Measurements from ENCODE around the gene CEP70.

DNA sequence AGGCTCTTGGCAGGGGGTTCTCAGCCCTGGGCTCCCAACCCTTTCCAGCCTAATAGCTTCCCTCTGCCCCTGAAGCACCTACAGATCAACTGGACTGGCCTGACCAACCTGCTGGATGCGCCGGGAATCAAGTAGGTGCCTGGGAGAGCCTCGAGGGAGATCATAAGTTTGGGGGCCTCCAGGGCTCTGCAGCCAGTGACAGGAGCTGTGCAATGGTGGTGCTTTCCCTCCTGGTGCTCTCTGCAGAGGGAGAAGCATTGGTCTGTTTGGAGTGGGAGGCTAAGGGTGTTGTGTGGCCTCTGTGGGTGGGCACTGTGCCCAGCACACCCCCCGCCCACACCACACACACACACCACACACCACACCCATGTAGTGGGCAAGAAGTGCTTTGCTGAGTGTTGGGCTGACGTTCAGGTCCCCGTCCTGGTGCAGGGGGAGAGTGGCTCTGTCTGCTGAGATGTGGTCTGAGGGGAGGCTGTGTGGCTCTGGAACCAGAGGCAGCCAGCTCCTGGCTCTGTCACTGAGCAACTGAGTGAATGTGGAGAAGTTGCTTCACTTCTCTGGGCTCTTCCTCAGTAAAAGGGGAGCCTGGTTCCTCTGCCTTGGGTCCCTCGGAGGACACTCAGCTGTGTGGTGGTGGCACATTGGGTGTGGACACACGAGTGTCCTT is 133.4 kb downstream of the CEP70 start:
- TF ChIP-seq, protein P1, sequence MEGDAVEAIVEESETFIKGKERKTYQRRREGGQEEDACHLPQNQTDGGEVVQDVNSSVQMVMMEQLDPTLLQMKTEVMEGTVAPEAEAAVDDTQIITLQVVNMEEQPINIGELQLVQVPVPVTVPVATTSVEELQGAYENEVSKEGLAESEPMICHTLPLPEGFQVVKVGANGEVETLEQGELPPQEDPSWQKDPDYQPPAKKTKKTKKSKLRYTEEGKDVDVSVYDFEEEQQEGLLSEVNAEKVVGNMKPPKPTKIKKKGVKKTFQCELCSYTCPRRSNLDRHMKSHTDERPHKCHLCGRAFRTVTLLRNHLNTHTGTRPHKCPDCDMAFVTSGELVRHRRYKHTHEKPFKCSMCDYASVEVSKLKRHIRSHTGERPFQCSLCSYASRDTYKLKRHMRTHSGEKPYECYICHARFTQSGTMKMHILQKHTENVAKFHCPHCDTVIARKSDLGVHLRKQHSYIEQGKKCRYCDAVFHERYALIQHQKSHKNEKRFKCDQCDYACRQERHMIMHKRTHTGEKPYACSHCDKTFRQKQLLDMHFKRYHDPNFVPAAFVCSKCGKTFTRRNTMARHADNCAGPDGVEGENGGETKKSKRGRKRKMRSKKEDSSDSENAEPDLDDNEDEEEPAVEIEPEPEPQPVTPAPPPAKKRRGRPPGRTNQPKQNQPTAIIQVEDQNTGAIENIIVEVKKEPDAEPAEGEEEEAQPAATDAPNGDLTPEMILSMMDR (IDR thresholded peaks at IDR 0.05), result no peak
- TF ChIP-seq POLR2A (IDR thresholded peaks at IDR 0.05), result no peak
